H9 (cell line): ENCODE data around the gene FOXL1. TPM values are rescaled to one million over a fixed set of nuclear protein-coding genes. Genes with fewer than 3 reads are reported as not detected.

Experiments
- DNase-seq: peaks from one replicate; pipeline ENCODE4 v3.0.0-alpha.2; 2017
- H2AFZ ChIP-seq: one replicate; pipeline ENCODE4 v1.6.1; 2013; ENCODE audit warnings: mild to moderate bottlenecking, low read length, control low read depth, moderate library complexity
- H2AK5ac ChIP-seq: 2 replicates; pipeline ENCODE4 v1.6.1; 2013; ENCODE audit warnings: low read length, control low read depth, mixed read lengths; ENCODE audit not compliant: insufficient read length
- H2BK120ac ChIP-seq: one replicate; pipeline ENCODE4 v1.6.1; 2013; ENCODE audit warnings: low read depth, mild to moderate bottlenecking, low read length, control low read depth, inconsistent platforms; ENCODE audit not compliant: poor library complexity, severe bottlenecking
- H2BK12ac ChIP-seq: 2 replicates; pipeline ENCODE4 v1.6.1; 2013; ENCODE audit warnings: low read length, control low read depth, mixed read lengths, low read depth; ENCODE audit not compliant: insufficient read length
- H2BK15ac ChIP-seq: 2 replicates; pipeline ENCODE4 v1.6.1; 2013; ENCODE audit warnings: low read depth, low read length, control low read depth
- H2BK20ac ChIP-seq: one replicate; pipeline ENCODE4 v1.6.1; 2013; ENCODE audit warnings: low read depth, mild to moderate bottlenecking, low read length, control low read depth, inconsistent platforms; ENCODE audit not compliant: poor library complexity, severe bottlenecking
- H2BK5ac ChIP-seq: 2 replicates; pipeline ENCODE4 v1.6.1; 2013; ENCODE audit warnings: low read length, control low read depth, mixed read lengths; ENCODE audit not compliant: insufficient read length
- H3K14ac ChIP-seq: 2 replicates; pipeline ENCODE4 v1.6.1; 2013; ENCODE audit warnings: low read length, control low read depth; ENCODE audit not compliant: insufficient read depth
- H3K18ac ChIP-seq: 2 replicates; pipeline ENCODE4 v1.6.1; 2013; ENCODE audit warnings: low read depth, mild to moderate bottlenecking, mixed read lengths, low read length, control low read depth; ENCODE audit not compliant: insufficient read length
- H3K23ac ChIP-seq: 2 replicates; pipeline ENCODE4 v1.6.1; 2013; ENCODE audit warnings: low read length, control low read depth, mixed read lengths, low read depth; ENCODE audit not compliant: insufficient read length
- H3K23me2 ChIP-seq: 2 replicates; pipeline ENCODE4 v1.6.1; 2013; ENCODE audit warnings: low read depth, mild to moderate bottlenecking, mixed read lengths, low read length, control low read depth; ENCODE audit not compliant: insufficient read length, poor library complexity, severe bottlenecking
- H3K27ac ChIP-seq: 2 replicates; pipeline ENCODE4 v1.5.1; 2013; ENCODE audit warnings: low read length, control low read depth, mixed read lengths, low read depth; ENCODE audit not compliant: insufficient read length
- H3K27me3 ChIP-seq: 2 replicates; pipeline ENCODE4 v1.6.1; 2013; ENCODE audit warnings: low read length, control low read depth, inconsistent platforms; ENCODE audit not compliant: insufficient read depth
- H3K4ac ChIP-seq: 2 replicates; pipeline ENCODE4 v1.6.1; 2013; ENCODE audit warnings: low read depth, mild to moderate bottlenecking, control low read depth, inconsistent platforms, low read length, moderate library complexity
- H3K4me1 ChIP-seq: 2 replicates; pipeline ENCODE4 v1.6.1; 2013; ENCODE audit warnings: low read length, control low read depth, inconsistent platforms; ENCODE audit not compliant: insufficient read depth
- H3K4me2 ChIP-seq: 2 replicates; pipeline ENCODE4 v1.6.1; 2013; ENCODE audit warnings: low read length, control low read depth, mixed read lengths; ENCODE audit not compliant: insufficient read length, insufficient read depth
- H3K56ac ChIP-seq: 2 replicates; pipeline ENCODE4 v1.6.1; 2013; ENCODE audit warnings: low read depth, mild to moderate bottlenecking, mixed read lengths, low read length, control low read depth; ENCODE audit not compliant: insufficient read length
- H3K79me1 ChIP-seq: 2 replicates; pipeline ENCODE4 v1.6.1; 2013; ENCODE audit warnings: low read depth, mild to moderate bottlenecking, moderate library complexity, low read length, control low read depth, inconsistent platforms; ENCODE audit not compliant: insufficient read depth, poor library complexity, severe bottlenecking
- H3K79me2 ChIP-seq: 2 replicates; pipeline ENCODE4 v1.6.1; 2013; ENCODE audit warnings: low read length, control low read depth, inconsistent platforms; ENCODE audit not compliant: insufficient read depth
- H3K9ac ChIP-seq: 2 replicates; pipeline ENCODE4 v1.6.1; 2013; ENCODE audit warnings: low read length, control low read depth, mixed read lengths; ENCODE audit not compliant: insufficient read length; ENCODE audit errors: extremely low read depth
- H3K9me3 ChIP-seq: one replicate; pipeline ENCODE4 v1.6.1; 2013; ENCODE audit warnings: low read depth, low read length, inconsistent platforms; ENCODE audit not compliant: control insufficient read depth
- H3T11ph ChIP-seq: one replicate; pipeline ENCODE4 v1.6.1; 2013; ENCODE audit warnings: mild to moderate bottlenecking, low read length, control low read depth, inconsistent platforms
- H4K20me1 ChIP-seq: one replicate; pipeline ENCODE4 v1.6.1; 2013; ENCODE audit not compliant: control insufficient read depth, insufficient read length, insufficient read depth
- H4K5ac ChIP-seq: 2 replicates; pipeline ENCODE4 v1.6.1; 2013; ENCODE audit warnings: low read depth, mild to moderate bottlenecking, mixed read lengths, low read length, control low read depth; ENCODE audit not compliant: insufficient read length
- H4K8ac ChIP-seq: replicated peaks from 2 replicates; pipeline ENCODE4 v1.6.1; 2013; ENCODE audit warnings: low read length, control low read depth, mixed read lengths, low read depth; ENCODE audit not compliant: insufficient read length
- H4K91ac ChIP-seq: 2 replicates; pipeline ENCODE4 v1.6.1; 2013; ENCODE audit warnings: low read depth, mild to moderate bottlenecking, moderate library complexity, mixed read lengths, low read length, control low read depth; ENCODE audit not compliant: insufficient read length
- H3K27ac Mint-ChIP-seq, 3 experiments: 2 replicates in 2 of 3; 3 replicates in 1 of 3; pipeline ENCODE4 v1.8.0; 2020 to 2021; ENCODE audit warnings: mixed read lengths in 3 of 3, mild to moderate bottlenecking in 1 of 3, moderate library complexity in 1 of 3
- H3K27me3 Mint-ChIP-seq: 2 replicates; pipeline ENCODE4 v1.8.0; 2021; ENCODE audit warnings: low read depth, mild to moderate bottlenecking, moderate library complexity, mixed read lengths
- H3K36me3 Mint-ChIP-seq, 3 experiments: 2 replicates in 2 of 3; 3 replicates in 1 of 3; pipeline ENCODE4 v1.8.0; 2020 to 2021; ENCODE audit warnings: low read depth in 3 of 3, mixed read lengths in 3 of 3; ENCODE audit not compliant: insufficient read depth in 1 of 3
- H3K4me1 Mint-ChIP-seq, 2 experiments: 2 replicates each; pipeline ENCODE4 v1.8.0; 2020; ENCODE audit warnings: mixed read lengths in 2 of 2
- H3K4me3 Mint-ChIP-seq, 2 experiments: 2 replicates in 1 of 2; 3 replicates in 1 of 2; pipeline ENCODE4 v1.8.0; 2020 to 2021; ENCODE audit warnings: mild to moderate bottlenecking in 2 of 2, mixed read lengths in 2 of 2, moderate library complexity in 1 of 2
- H3K9me3 Mint-ChIP-seq, 2 experiments: 2 replicates in 1 of 2; 3 replicates in 1 of 2; pipeline ENCODE4 v1.8.0; 2020; ENCODE audit warnings: mild to moderate bottlenecking in 2 of 2, mixed read lengths in 2 of 2, moderate library complexity in 1 of 2
- WGBS: extraction: QIAGEN DNeasy Blood & Tissue Kit; methylation state at CpG from one replicate; pipeline ENCODE4 v1.1.7; 2013; ENCODE audit warnings: missing lambda C conversion rate, low lambda C conversion rate, mixed read lengths; ENCODE audit not compliant: insufficient read length; ENCODE audit errors: extremely low coverage; 5-methylcytosine and 5-hydroxymethylcytosine counted together
- total RNA-seq: library from RNA; stranded (reverse); gene quantifications from 2 replicates; pipeline ENCODE4 v1.2.1, GENCODE V29; 2021
- TF ChIP-seq, protein P1 (sequence below): fragments of 200-600 bp; sonication (generic); conservative IDR thresholded peaks from 3 replicates; pipeline ENCODE4 v1.8.0; 2021; ENCODE audit warnings: antibody characterized with exemption, mild to moderate bottlenecking

Gene FOXL1
- total RNA-seq, 1 experiment from 2014 or later: 0.09 TPM

DNA sequence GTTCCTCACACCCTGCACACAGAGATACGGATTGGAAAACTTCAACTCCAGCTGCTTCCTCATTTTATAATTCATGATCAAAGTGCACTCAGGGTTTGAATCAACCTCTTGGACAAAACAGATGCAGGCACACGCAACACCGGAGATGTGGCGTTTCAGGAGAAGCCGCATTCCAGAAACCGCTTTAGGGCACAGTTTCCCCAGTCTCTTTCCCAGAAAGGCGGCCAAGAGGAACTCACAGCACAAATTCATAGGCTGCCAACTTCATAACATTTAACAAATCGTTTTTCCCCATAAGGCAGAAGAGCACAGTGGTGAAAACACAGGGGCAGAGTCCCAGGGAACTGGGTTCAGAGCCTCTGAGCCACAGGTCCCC, 31.7 kb upstream of the FOXL1 start:
- no peaks in the 10 kb centered on the region; a peak in 2 of 7 replicates for H3K36me3 Mint-ChIP-seq
- Histone ChIP-seq H3K27ac (no peak overlapping the region), H3K14ac (no peak overlapping the region), H3K9ac (no peak overlapping the region), H3K4me1 (no peaks in the 10 kb centered on the region), H3K79me2 (no peaks in the 10 kb centered on the region), H2AFZ (no peak overlapping the region), H4K5ac (no peak overlapping the region), H2AK5ac (no peak overlapping the region), H3K18ac (no peak overlapping the region), H3K79me1 (no peaks in the 10 kb centered on the region), H2BK15ac (no peak overlapping the region), H2BK20ac (no peak overlapping the region), H3K4me2 (no peak overlapping the region), H2BK12ac (no peak overlapping the region), H4K8ac (no peak overlapping the region), H3K56ac (no peak overlapping the region), H3K27me3 (no peaks in the 10 kb centered on the region), H3K9me3 (no peaks in the 10 kb centered on the region), H3K23ac (no peak overlapping the region), H4K91ac (no peak overlapping the region), H4K20me1 (no peaks in the 10 kb centered on the region), H3T11ph (no peak overlapping the region), H3K4ac (no peak overlapping the region), H2BK120ac (no peak overlapping the region), H3K23me2 (no peaks in the 10 kb centered on the region), H2BK5ac (no peak overlapping the region)
- H3K27me3 Mint-ChIP-seq: peaks cover 6% of the 10 kb centered on the region
- H3K4me1 Mint-ChIP-seq: no peaks in the 10 kb centered on the region
- no CpG with 5 or more reads among the region's 8 CpGs for WGBS
- H3K27ac Mint-ChIP-seq: no peak overlapping the region
- no peaks in the 10 kb centered on the region for H3K9me3 Mint-ChIP-seq
- DNase-seq: no peak
- no peak overlapping the region for H3K4me3 Mint-ChIP-seq
- TF ChIP-seq, protein P1, sequence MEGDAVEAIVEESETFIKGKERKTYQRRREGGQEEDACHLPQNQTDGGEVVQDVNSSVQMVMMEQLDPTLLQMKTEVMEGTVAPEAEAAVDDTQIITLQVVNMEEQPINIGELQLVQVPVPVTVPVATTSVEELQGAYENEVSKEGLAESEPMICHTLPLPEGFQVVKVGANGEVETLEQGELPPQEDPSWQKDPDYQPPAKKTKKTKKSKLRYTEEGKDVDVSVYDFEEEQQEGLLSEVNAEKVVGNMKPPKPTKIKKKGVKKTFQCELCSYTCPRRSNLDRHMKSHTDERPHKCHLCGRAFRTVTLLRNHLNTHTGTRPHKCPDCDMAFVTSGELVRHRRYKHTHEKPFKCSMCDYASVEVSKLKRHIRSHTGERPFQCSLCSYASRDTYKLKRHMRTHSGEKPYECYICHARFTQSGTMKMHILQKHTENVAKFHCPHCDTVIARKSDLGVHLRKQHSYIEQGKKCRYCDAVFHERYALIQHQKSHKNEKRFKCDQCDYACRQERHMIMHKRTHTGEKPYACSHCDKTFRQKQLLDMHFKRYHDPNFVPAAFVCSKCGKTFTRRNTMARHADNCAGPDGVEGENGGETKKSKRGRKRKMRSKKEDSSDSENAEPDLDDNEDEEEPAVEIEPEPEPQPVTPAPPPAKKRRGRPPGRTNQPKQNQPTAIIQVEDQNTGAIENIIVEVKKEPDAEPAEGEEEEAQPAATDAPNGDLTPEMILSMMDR: no peak
